NCI-H82 (cell line): ENCODE data around the gene PLEKHA7.
"Not testable (repeated sequence)": the region's sequence is repeated elsewhere in the genome, so short reads cannot be mapped to it uniquely, and the experiment has no call there.

Experiments
- DNase-seq: peaks from one replicate; lab custom pipeline; 2025; lab: John Stamatoyannopoulos, UW

Gene PLEKHA7

GRCh38 chr11:17014321-17014832 lies at the start of gene PLEKHA7:
Gene PLEKHA7 (minus strand): TSS chr11:17014414. CDS start chr11:17014401, 13 bp downstream.
- DNase-seq, result peak; percentile 33

GRCh38 chr11:17063171-17064002 lies 49.2 kb upstream of the PLEKHA7 start:
- peak; percentile 79 for DNase-seq

GRCh38 chr11:17051146-17051545 lies 36.9 kb upstream of the PLEKHA7 start:
- not testable (repeated sequence) for DNase-seq

GRCh38 chr11:17048491-17048890 lies 34.3 kb upstream of the PLEKHA7 start:
- DNase-seq, result not testable (repeated sequence)

- DNase-seq, result no peak
These were observed 32.5 kb upstream of the PLEKHA7 start for GRCh38 chr11:17046690-17047089.

GRCh38 chr11:17036666-17037658 lies 22.7 kb upstream of the PLEKHA7 start:
- DNase-seq, result no peak

GRCh38 chr11:17034027-17034426 lies 19.8 kb upstream of the PLEKHA7 start:
- not testable (repeated sequence) for DNase-seq

GRCh38 chr11:17026487-17027082 lies 12.4 kb upstream of the PLEKHA7 start:
- DNase-seq, result no peak

GRCh38 chr11:17024924-17025323 lies 10.7 kb upstream of the PLEKHA7 start:
- no peak for DNase-seq

- DNase-seq, result no peak
These were observed 7.3 kb upstream of the PLEKHA7 start for GRCh38 chr11:17021511-17021910.

GRCh38 chr11:17020831-17021230 lies 6.6 kb upstream of the PLEKHA7 start:
- no peak for DNase-seq

GRCh38 chr11:17019232-17019631 lies 5.0 kb upstream of the PLEKHA7 start:
- DNase-seq, result no peak

GRCh38 chr11:17015627-17016126 lies 1.5 kb upstream of the PLEKHA7 start:
- DNase-seq, result peak; percentile 9

GRCh38 chr11:17014833-17015626 lies 816 bp upstream of the PLEKHA7 start:
- peak; percentile 62 for DNase-seq

GRCh38 chr11:17013548-17014320 lies 480 bp downstream of the PLEKHA7 start:
- peak; percentile 23 for DNase-seq

- no peak for DNase-seq
These were observed 1.3 kb downstream of the PLEKHA7 start for GRCh38 chr11:17012712-17013547.

- no peak for DNase-seq
These were observed 2.0 kb downstream of the PLEKHA7 start for GRCh38 chr11:17012179-17012578.

GRCh38 chr11:17010851-17011420 lies 3.3 kb downstream of the PLEKHA7 start:
- no peak for DNase-seq

GRCh38 chr11:17008099-17008498 lies 6.1 kb downstream of the PLEKHA7 start:
- no peak for DNase-seq
